Activated CD4-positive, CD25-positive, alpha-beta regulatory T cell treated with anti-CD3 and anti-CD28 coated beads, Interleukin-2, amount 50 U/mL, for 16 hours (primary cell): ENCODE measurements around the gene COL20A1.

Experiments
- DNase-seq: peaks from one replicate; pipeline ENCODE4 v3.0.0-alpha.2; 2020; ENCODE audit warnings: low read depth, low spot score

The COL20A1 gene

GRCh38 chr20:63277466-63278272, 15.3 kb upstream of the COL20A1 start:
- no peak for DNase-seq

- no peak for DNase-seq
These were observed 14.3 kb upstream of the COL20A1 start for GRCh38 chr20:63278661-63279060.

GRCh38 chr20:63279931-63280330, 13.1 kb upstream of the COL20A1 start:
- DNase-seq: no peak

GRCh38 chr20:63280371-63280770, 12.6 kb upstream of the COL20A1 start:
- DNase-seq: no peak

GRCh38 chr20:63280929-63281545, 11.9 kb upstream of the COL20A1 start:
- DNase-seq: no peak

GRCh38 chr20:63281742-63282665, 11.0 kb upstream of the COL20A1 start:
- DNase-seq: no peak

- no peak for DNase-seq
These were observed 10.0 kb upstream of the COL20A1 start for GRCh38 chr20:63282946-63283345.

- no peak for DNase-seq
These were observed 9.4 kb upstream of the COL20A1 start for GRCh38 chr20:63283397-63284082.

- no peak for DNase-seq
These were observed 8.9 kb upstream of the COL20A1 start for GRCh38 chr20:63284083-63284440.

GRCh38 chr20:63284544-63284949, 8.4 kb upstream of the COL20A1 start:
- DNase-seq: no peak

- no peak for DNase-seq
These were observed 7.9 kb upstream of the COL20A1 start for GRCh38 chr20:63284981-63285524.

GRCh38 chr20:63285636-63286615, 7.1 kb upstream of the COL20A1 start:
- DNase-seq: no peak

- no peak for DNase-seq
These were observed 5.9 kb upstream of the COL20A1 start for GRCh38 chr20:63286781-63287696.

- DNase-seq: no peak
These were observed 5.0 kb upstream of the COL20A1 start for GRCh38 chr20:63287697-63288580.

GRCh38 chr20:63288581-63289251, 4.3 kb upstream of the COL20A1 start:
- no peak for DNase-seq

- DNase-seq: no peak
These were observed 3.5 kb upstream of the COL20A1 start for GRCh38 chr20:63289311-63290135.
